ENCODE measurements around the gene SMAD2. TPM values are rescaled to one million over a fixed set of nuclear protein-coding genes. Genes with fewer than 3 reads are reported as not detected.

Gene SMAD2
- total and polyA plus RNA-seq, 12 donors, result 20.9 to 270 (median 140) TPM

DNA sequence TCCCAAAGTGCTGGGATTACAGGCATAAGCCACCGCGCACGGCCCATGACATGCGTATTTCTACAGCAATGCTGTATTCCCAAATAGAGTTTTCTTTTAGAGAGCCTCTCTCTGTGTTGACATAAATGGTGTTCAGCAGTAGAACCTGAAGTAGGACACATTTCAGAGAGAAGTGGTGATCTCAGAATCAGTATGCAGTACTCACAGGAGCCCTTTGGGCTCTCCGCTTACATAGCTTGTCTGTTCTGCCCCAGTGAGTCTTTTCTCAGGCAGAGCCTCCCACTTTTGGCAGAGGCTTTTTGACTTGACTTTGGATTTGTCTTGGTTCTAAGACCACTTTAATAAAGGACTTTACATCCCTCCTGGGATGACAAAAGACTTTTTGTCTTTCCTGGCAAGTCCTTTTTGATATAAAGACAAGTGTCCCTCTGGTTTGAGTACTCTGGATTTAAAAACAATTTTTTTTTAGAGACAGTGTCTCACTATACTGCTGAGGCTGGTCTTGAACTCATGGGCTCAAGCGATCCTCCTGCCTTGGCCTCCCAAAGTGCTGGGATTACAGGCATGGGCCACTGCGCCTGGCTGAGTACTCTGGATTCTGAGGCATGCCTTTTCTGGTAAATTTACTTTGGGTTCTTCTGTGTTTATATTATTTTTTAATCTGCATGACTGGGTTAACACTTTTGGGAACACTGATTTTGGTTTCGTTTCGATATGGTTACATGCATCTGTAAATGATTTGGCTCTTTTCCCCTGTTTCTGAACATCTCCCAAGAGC lies 113.3 kb downstream of the SMAD2 start:
- Histone ChIP-seq H3K27me3 (no peaks in the 10 kb centered on the region), H3K27ac (no peak overlapping the region), H3K4me3 (no peak overlapping the region), H3K4me1 (replicated peaks in 1 of 2) (no peaks in the 10 kb centered on the region), H3K36me3 (replicated peaks in 1 of 2) (no peaks in the 10 kb centered on the region), H3K9me3 (replicated peaks in 1 of 3) (no peaks in the 10 kb centered on the region)
- DNase-seq, result no peak
- intact Hi-C loops (cut with DNase I), result no loop called here
- WGBS, 4 donors, result 89 to 96% (median 93%) methylated on average over 9 of the region's 9 CpGs
- TF ChIP-seq POLR2A (IDR thresholded peaks at IDR 0.05), result no peak
- TF ChIP-seq, protein P1, sequence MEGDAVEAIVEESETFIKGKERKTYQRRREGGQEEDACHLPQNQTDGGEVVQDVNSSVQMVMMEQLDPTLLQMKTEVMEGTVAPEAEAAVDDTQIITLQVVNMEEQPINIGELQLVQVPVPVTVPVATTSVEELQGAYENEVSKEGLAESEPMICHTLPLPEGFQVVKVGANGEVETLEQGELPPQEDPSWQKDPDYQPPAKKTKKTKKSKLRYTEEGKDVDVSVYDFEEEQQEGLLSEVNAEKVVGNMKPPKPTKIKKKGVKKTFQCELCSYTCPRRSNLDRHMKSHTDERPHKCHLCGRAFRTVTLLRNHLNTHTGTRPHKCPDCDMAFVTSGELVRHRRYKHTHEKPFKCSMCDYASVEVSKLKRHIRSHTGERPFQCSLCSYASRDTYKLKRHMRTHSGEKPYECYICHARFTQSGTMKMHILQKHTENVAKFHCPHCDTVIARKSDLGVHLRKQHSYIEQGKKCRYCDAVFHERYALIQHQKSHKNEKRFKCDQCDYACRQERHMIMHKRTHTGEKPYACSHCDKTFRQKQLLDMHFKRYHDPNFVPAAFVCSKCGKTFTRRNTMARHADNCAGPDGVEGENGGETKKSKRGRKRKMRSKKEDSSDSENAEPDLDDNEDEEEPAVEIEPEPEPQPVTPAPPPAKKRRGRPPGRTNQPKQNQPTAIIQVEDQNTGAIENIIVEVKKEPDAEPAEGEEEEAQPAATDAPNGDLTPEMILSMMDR (IDR thresholded peaks at IDR 0.05), result no peak

DNA sequence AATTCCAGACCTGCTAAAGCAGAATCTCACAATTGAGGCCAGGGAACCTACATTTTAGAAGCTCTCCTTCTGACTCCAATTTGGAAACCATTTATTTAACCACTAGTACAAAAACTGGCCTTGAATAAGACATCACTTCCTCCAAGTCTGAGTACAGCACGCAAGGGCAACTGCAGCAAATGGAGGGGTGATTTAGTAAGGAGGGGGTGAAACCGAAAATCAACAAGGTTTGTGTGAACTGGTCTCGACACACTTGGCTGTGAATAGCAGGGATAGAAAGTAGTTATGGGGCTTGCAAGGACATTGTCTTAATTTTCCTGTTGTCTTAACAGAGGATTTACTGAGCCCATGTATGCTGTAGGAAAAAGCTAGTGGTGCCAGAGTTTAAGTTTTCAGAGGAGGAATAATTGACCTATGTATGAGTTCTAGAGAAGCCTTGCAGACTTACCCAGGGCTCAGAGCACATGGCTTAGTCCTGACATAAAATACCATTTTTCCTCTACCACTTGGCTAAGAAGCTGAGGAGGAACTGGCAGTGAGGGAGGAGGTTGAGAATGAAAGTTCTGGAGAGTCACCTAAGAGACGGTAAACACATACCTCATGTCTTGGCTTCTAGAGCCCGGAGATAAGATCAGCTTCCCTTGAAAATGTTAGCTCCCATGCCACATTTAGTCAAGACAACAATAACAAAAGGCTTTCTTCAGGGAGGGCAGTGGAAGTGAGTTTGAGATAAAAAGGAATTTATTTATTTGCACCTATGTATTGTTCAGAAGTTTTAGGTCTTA lies 114.8 kb downstream of the SMAD2 start:
- Histone ChIP-seq H3K4me3 (no peak overlapping the region), H3K4me1 (replicated peaks in 1 of 2) (no peaks in the 10 kb centered on the region), H3K27me3 (no peaks in the 10 kb centered on the region), H3K36me3 (replicated peaks in 1 of 2) (no peaks in the 10 kb centered on the region), H3K27ac (no peak overlapping the region), H3K9me3 (replicated peaks in 1 of 3) (no peaks in the 10 kb centered on the region)
- intact Hi-C loops (cut with DNase I), result no loop called here
- TF ChIP-seq POLR2A (IDR thresholded peaks at IDR 0.05), result no peak
- TF ChIP-seq, protein P1 (IDR thresholded peaks at IDR 0.05), result no peak
- 54 to 63% (median 58%) methylated on average over 5 of the region's 5 CpGs for WGBS, 4 donors
- DNase-seq, result no peak

DNA sequence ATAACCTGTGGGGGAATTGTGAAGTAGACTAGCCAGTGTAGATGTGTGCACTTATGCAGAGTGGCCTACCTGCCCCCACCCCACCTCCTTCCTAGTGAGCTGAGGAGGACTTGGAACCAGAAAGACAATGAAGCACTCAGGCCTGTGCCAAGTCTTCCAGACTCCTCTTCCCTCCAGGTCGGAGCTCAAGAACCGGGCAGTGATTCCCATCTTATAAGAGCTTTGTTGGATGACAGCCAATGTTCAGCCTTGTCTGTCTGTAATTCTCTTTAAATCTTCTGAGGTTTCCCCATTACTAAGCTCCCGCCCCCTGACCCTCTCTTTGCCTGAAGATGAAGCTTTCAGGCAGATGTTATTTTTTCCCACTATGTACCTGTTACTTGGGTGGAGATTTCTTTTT lies 121.0 kb downstream of the SMAD2 start:
- intact Hi-C loops (cut with DNase I), result no loop called here
- no peaks in the 10 kb centered on the region for H3K9me3 ChIP-seq (replicated peaks in 1 of 3)
- H3K27ac ChIP-seq, result no peak overlapping the region
- H3K4me1 ChIP-seq (replicated peaks in 1 of 2), result no peaks in the 10 kb centered on the region
- TF ChIP-seq, protein P1 (IDR thresholded peaks at IDR 0.05), result no peak
- no peak for TF ChIP-seq POLR2A (IDR thresholded peaks at IDR 0.05)
- no peak overlapping the region for H3K4me3 ChIP-seq
- DNase-seq, result no peak
- no peaks in the 10 kb centered on the region for H3K27me3 ChIP-seq
- WGBS, 4 donors, result 59 to 70% (median 61%) methylated on average over 3 of the region's 3 CpGs
- H3K36me3 ChIP-seq (replicated peaks in 1 of 2), result no peaks in the 10 kb centered on the region

DNA sequence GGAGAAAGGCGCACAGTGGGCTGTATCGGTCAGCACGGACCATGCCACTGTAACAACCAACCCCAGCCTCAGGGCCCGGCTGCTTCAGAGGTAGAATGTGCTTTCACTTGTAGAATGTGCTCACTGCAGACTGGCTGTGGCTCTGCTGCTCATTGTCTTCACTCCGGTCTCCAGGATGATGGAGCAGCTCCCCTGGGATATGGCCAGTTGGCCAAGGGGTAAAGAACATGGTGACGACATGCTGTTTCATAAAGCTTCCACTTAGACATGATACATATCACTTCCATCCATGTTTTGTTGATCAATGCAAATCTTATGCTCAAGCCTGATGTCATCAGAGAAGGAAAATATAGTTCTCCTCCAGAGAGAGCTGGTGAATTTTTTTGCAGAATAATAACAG lies 127.7 kb downstream of the SMAD2 start:
- TF ChIP-seq POLR2A (IDR thresholded peaks at IDR 0.05), result no peak
- intact Hi-C loops (cut with DNase I), result no loop called here
- no peak overlapping the region for H3K27ac ChIP-seq

More for the DNA sequence above, 127.7 kb downstream of the SMAD2 start:
- Histone ChIP-seq H3K36me3 (replicated peaks in 1 of 2) (no peaks in the 10 kb centered on the region), H3K4me1 (replicated peaks in 1 of 2) (no peaks in the 10 kb centered on the region), H3K27me3 (no peaks in the 10 kb centered on the region), H3K9me3 (replicated peaks in 1 of 3) (no peaks in the 10 kb centered on the region), H3K4me3 (no peak overlapping the region)
- DNase-seq, result no peak
- 91 to 98% (median 95%) methylated on average over 6 of the region's 6 CpGs for WGBS, 4 donors

Data from adrenal gland (tissue), 12 donors.